ENCODE results near the gene CD44.

The CD44 gene

DNA sequence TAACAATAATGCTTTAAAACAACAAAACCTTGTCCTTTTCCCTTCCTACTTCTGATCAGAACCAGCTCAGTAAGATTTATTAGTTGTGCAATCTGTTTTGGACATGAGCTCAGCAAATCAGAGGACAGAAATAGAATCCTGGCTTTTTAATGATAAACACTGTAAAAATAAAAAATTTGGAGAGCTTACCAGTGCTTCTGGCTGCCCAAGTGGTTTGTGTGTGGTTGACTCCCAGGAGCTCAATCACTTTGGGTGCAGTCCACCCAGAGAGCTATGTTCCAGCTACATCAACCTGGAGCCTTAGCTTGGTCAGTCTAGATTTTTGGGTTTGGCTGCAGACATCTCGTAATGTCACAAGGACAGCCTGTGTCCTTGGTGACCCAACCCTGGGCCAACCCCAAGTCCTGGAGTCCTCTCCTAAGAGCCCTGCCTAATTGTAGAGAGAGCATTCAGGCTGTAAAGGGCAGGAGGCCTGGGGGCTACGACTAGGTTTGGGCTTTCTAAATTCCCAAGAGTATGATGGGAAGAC, 28.5 kb downstream of the CD44 start:
- no peak overlapping the region for H3K4me3 ChIP-seq (ENCODE audit: low read depth, low read length)
- H3K27ac ChIP-seq, result no peak overlapping the region
- DNase-seq, result no peak
- no peaks in the 10 kb centered on the region for H3K9me3 ChIP-seq (ENCODE audit: severe bottlenecking)
- TF ChIP-seq CTCF (IDR thresholded peaks at IDR 0.05; ENCODE audit: low read depth, low read length), result no peak
- no peaks in the 10 kb centered on the region for H3K27me3 ChIP-seq (ENCODE audit: insufficient read depth, low read depth, severe bottlenecking)
- no peaks in the 10 kb centered on the region for H3K36me3 ChIP-seq

- no peak overlapping the region for H3K27ac ChIP-seq
- no peaks in the 10 kb centered on the region for H3K9me3 ChIP-seq (ENCODE audit: severe bottlenecking)
- no peaks in the 10 kb centered on the region for H3K36me3 ChIP-seq
- DNase-seq, result no peak
- H3K4me3 ChIP-seq (ENCODE audit: low read depth, low read length), result no peak overlapping the region
- H3K27me3 ChIP-seq (ENCODE audit: insufficient read depth, low read depth, severe bottlenecking), result no peaks in the 10 kb centered on the region
- no peak for TF ChIP-seq CTCF (IDR thresholded peaks at IDR 0.05; ENCODE audit: low read depth, low read length)
Measured at GRCh38 chr11:35168671-35169070, 29.7 kb downstream of the CD44 start.

DNA sequence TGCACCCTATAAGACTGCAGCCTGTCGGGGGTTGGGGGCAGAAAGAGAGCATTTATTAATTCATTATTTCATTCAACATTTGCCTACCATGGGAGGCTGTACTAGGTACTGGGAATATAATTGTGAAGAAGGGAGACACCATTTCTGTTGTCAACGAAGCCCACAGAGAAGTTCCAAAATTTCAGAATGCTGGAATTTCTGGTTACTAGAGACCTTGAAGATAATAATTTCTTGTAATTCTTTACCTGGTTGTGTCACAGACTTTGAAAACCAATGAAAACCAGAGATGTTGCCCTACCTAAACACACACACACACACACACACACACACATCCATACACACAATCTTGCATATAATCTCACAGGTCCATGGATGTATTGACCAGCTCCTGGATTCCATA, 30.1 kb downstream of the CD44 start:
- no peak for DNase-seq
- no peak for TF ChIP-seq CTCF (IDR thresholded peaks at IDR 0.05; ENCODE audit: low read depth, low read length)
- Histone ChIP-seq H3K27ac (no peak overlapping the region), H3K4me3 (ENCODE audit: low read depth, low read length) (no peak overlapping the region), H3K9me3 (ENCODE audit: severe bottlenecking) (no peaks in the 10 kb centered on the region), H3K27me3 (ENCODE audit: insufficient read depth, low read depth, severe bottlenecking) (no peaks in the 10 kb centered on the region), H3K36me3 (no peaks in the 10 kb centered on the region)

- Histone ChIP-seq H3K36me3 (no peaks in the 10 kb centered on the region), H3K9me3 (ENCODE audit: severe bottlenecking) (no peaks in the 10 kb centered on the region), H3K27me3 (ENCODE audit: insufficient read depth, low read depth, severe bottlenecking) (no peaks in the 10 kb centered on the region), H3K4me3 (ENCODE audit: low read depth, low read length) (no peak overlapping the region), H3K27ac (no peak overlapping the region)
- no peak for TF ChIP-seq CTCF (IDR thresholded peaks at IDR 0.05; ENCODE audit: low read depth, low read length)
- no peak for DNase-seq
Measured at GRCh38 chr11:35169754-35170153, 30.8 kb downstream of the CD44 start.

DNA sequence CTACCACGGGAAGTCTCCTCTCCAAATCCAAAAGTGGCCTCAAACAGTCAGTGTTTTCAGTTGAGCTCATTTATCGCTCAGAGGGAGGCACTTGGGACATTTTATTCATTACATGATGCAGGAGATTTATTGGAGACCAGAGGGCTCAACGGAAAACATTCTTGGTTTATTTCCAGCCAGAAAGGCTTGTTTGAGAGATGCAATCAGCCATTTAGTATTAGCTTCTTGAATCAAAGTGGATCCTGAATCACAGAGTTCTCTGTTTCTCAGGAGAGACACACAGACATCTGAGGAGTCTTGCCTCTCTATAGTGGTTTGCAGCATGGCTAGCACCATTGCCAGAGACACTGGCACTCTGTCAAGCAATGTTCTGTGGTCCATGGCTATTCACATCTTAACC, 31.5 kb downstream of the CD44 start:
- H3K4me3 ChIP-seq (ENCODE audit: low read depth, low read length), result no peak overlapping the region
- no peaks in the 10 kb centered on the region for H3K9me3 ChIP-seq (ENCODE audit: severe bottlenecking)
- no peak overlapping the region for H3K27ac ChIP-seq
- no peak for TF ChIP-seq CTCF (IDR thresholded peaks at IDR 0.05; ENCODE audit: low read depth, low read length)
- DNase-seq, result no peak
- no peaks in the 10 kb centered on the region for H3K36me3 ChIP-seq
- no peaks in the 10 kb centered on the region for H3K27me3 ChIP-seq (ENCODE audit: insufficient read depth, low read depth, severe bottlenecking)

- no peaks in the 10 kb centered on the region for H3K27me3 ChIP-seq (ENCODE audit: insufficient read depth, low read depth, severe bottlenecking)
- H3K27ac ChIP-seq, result no peak overlapping the region
- H3K4me3 ChIP-seq (ENCODE audit: low read depth, low read length), result no peak overlapping the region
- no peak for TF ChIP-seq CTCF (IDR thresholded peaks at IDR 0.05; ENCODE audit: low read depth, low read length)
- no peak for DNase-seq
- H3K36me3 ChIP-seq, result no peaks in the 10 kb centered on the region
- no peaks in the 10 kb centered on the region for H3K9me3 ChIP-seq (ENCODE audit: severe bottlenecking)
Measured at GRCh38 chr11:35171226-35171625, 32.3 kb downstream of the CD44 start.
